HG03159 (cell line): ENCODE measurements around the gene ITGB1.

Experiments
- ATAC-seq: cut with Tn5 transposase; IDR thresholded peaks from one replicate; pipeline ENCODE4 v1.9.1; 2021; ENCODE audit warnings: mild to moderate bottlenecking, moderate library complexity; ENCODE audit not compliant: unreplicated experiment

The ITGB1 gene

GRCh38 chr10:32955790-32956189 lies 2.2 kb downstream of the ITGB1 start:
- no peak for ATAC-seq

- no peak for ATAC-seq
Measured at GRCh38 chr10:32955299-32955772, 2.7 kb downstream of the ITGB1 start.

GRCh38 chr10:32954545-32955298 lies 3.3 kb downstream of the ITGB1 start:
- ATAC-seq: no peak

- ATAC-seq: no peak
Measured at GRCh38 chr10:32954080-32954479, 4.0 kb downstream of the ITGB1 start.

- ATAC-seq: no peak
Measured at GRCh38 chr10:32953277-32953927, 4.6 kb downstream of the ITGB1 start.

GRCh38 chr10:32952541-32953276 lies 5.3 kb downstream of the ITGB1 start:
- ATAC-seq: no peak

- no peak for ATAC-seq
Measured at GRCh38 chr10:32952094-32952493, 5.9 kb downstream of the ITGB1 start.

GRCh38 chr10:32951111-32951510 lies 6.9 kb downstream of the ITGB1 start:
- ATAC-seq: no peak

GRCh38 chr10:32950591-32951108 lies 7.4 kb downstream of the ITGB1 start:
- ATAC-seq: no peak

- no peak for ATAC-seq
Measured at GRCh38 chr10:32949221-32949678, 8.8 kb downstream of the ITGB1 start.

- no peak for ATAC-seq
Measured at GRCh38 chr10:32948451-32948850, 9.6 kb downstream of the ITGB1 start.

- no peak for ATAC-seq
Measured at GRCh38 chr10:32947586-32947985, 10.4 kb downstream of the ITGB1 start.

GRCh38 chr10:32946108-32946507 lies 11.9 kb downstream of the ITGB1 start:
- no peak for ATAC-seq

- no peak for ATAC-seq
Measured at GRCh38 chr10:32943854-32944661, 14.0 kb downstream of the ITGB1 start.

GRCh38 chr10:32943395-32943794 lies 14.6 kb downstream of the ITGB1 start:
- peak; percentile 78 for ATAC-seq

- no peak for ATAC-seq
Measured at GRCh38 chr10:32942081-32942480, 15.9 kb downstream of the ITGB1 start.

GRCh38 chr10:32941357-32941756 lies 16.7 kb downstream of the ITGB1 start:
- no peak for ATAC-seq

- no peak for ATAC-seq
Measured at GRCh38 chr10:32940321-32941301, 17.4 kb downstream of the ITGB1 start.
